ENCODE data around the gene KRT38. TPM values are rescaled to one million over a fixed set of nuclear protein-coding genes. Genes with fewer than 3 reads are reported as not detected.

KRT38 gene
- total RNA-seq, 1 donor: under 0.01 TPM

DNA sequence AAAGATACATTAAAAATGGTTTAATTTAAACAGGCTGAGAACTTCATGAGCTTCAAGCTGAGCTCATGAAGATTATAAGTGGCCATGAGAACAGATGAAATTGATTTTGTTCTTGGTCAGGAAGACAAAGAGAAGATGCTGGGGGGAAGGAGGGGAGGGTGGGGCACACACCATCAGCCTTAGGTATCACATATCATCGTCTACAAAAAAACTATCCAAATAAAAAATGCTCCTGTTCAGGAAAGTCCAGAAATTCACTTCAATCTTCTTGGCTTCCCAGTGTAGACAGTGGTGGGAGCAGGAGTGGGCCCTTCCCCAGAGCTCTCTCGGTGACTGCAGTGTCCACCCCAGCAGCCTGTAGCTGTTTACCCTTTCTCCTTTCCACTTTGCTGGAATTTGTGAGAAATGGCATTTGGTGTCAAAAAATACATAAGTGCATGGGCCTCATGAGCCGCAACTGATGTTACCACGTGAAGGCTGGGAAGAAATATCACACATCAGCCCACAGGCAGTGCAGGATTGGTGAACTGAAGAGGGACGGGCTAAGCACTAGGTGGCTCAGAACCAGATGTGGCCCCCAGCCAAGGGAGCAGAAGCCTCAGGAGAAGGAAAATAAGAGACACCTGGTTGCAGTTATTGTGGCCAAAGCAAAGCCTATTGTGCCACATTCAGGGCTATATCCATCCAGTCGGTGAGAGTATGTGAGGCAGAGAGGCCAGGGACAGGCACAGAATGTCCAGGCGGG, 22.5 kb downstream of the KRT38 start:
- Histone ChIP-seq H3K4me1 (ENCODE audit: insufficient read depth, low read length) (peaks cover 38% of the 10 kb centered on the region), H3K79me2 (ENCODE audit: insufficient read depth, low read length) (no peaks in the 10 kb centered on the region), H3K36me3 (ENCODE audit: insufficient read depth, low read length) (no peaks in the 10 kb centered on the region), H3K4me3 (ENCODE audit: insufficient read depth, low read length) (no peak overlapping the region), H3K4me2 (ENCODE audit: insufficient read depth, low read length) (no peak overlapping the region), H3K27me3 (ENCODE audit: insufficient read depth, low read length) (no peaks in the 10 kb centered on the region), H3K9me3 (ENCODE audit: low read depth, low read length) (no peaks in the 10 kb centered on the region), H2AFZ (ENCODE audit: low read length) (no peak overlapping the region), H3K27ac (ENCODE audit: low read depth, low read length) (no peak overlapping the region), H4K20me1 (ENCODE audit: insufficient read depth, low read length) (no peaks in the 10 kb centered on the region)
- TF ChIP-seq, protein P1, sequence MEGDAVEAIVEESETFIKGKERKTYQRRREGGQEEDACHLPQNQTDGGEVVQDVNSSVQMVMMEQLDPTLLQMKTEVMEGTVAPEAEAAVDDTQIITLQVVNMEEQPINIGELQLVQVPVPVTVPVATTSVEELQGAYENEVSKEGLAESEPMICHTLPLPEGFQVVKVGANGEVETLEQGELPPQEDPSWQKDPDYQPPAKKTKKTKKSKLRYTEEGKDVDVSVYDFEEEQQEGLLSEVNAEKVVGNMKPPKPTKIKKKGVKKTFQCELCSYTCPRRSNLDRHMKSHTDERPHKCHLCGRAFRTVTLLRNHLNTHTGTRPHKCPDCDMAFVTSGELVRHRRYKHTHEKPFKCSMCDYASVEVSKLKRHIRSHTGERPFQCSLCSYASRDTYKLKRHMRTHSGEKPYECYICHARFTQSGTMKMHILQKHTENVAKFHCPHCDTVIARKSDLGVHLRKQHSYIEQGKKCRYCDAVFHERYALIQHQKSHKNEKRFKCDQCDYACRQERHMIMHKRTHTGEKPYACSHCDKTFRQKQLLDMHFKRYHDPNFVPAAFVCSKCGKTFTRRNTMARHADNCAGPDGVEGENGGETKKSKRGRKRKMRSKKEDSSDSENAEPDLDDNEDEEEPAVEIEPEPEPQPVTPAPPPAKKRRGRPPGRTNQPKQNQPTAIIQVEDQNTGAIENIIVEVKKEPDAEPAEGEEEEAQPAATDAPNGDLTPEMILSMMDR (IDR thresholded peaks at IDR 0.05; ENCODE audit: extremely low read depth, low read depth, low read length): no peak
- no peak for DNase-seq (ENCODE audit: insufficient read length, low spot score, missing footprints)

DNA sequence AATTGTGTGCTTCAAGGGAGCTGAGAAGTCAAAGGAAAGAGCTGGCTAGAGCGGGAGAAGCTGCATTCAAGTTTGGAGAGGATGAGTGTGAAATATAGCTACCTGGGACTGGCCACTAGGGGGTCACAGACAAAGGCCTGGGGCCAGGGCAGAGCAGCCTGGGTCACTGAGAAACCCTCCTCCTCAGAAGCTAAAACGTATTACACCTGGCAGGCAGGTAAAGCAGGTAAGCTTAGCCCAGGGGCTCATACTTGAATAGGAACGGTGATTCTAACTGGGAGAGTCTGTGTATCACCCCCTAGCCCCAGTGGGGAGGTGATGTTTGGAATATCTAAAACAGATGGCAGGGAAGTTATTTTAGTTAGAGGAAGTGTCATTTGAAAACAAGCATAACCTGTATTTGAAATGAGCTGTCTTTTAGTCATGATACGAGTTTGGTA, 23.2 kb downstream of the KRT38 start:
- Histone ChIP-seq H3K27ac (ENCODE audit: low read depth, low read length) (no peak overlapping the region), H3K4me3 (ENCODE audit: insufficient read depth, low read length) (no peak overlapping the region), H2AFZ (ENCODE audit: low read length) (no peak overlapping the region), H3K4me2 (ENCODE audit: insufficient read depth, low read length) (no peak overlapping the region), H3K36me3 (ENCODE audit: insufficient read depth, low read length) (no peaks in the 10 kb centered on the region), H3K27me3 (ENCODE audit: insufficient read depth, low read length) (no peaks in the 10 kb centered on the region), H3K79me2 (ENCODE audit: insufficient read depth, low read length) (no peaks in the 10 kb centered on the region), H3K9me3 (ENCODE audit: low read depth, low read length) (no peaks in the 10 kb centered on the region), H3K4me1 (ENCODE audit: insufficient read depth, low read length) (peaks cover 38% of the 10 kb centered on the region), H4K20me1 (ENCODE audit: insufficient read depth, low read length) (no peaks in the 10 kb centered on the region)
- TF ChIP-seq, protein P1 (IDR thresholded peaks at IDR 0.05; ENCODE audit: extremely low read depth, low read depth, low read length): peak; percentile 32
- DNase-seq (ENCODE audit: insufficient read length, low spot score, missing footprints): no peak

DNA sequence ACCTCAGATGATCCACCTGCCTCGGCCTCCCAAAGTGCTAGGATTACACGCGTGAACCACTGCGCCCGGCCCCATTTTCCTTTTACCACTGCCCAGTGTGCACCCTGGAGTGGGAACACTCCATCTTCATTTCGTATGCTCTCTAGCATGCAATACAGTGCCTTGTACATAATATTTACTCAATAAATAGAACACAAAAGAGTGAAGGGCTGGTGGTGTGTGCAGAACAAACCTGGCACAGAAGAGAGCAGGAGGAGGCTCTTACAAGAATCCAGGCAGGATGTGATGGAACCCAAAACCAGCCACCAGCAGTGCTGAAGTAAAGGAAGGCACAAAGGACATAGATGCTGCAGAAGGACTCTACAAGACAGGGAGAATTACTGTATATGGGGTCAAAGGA, 23.7 kb downstream of the KRT38 start:
- H3K36me3 ChIP-seq (ENCODE audit: insufficient read depth, low read length): no peaks in the 10 kb centered on the region
- DNase-seq (ENCODE audit: insufficient read length, low spot score, missing footprints): no peak
- H3K79me2 ChIP-seq (ENCODE audit: insufficient read depth, low read length): no peaks in the 10 kb centered on the region
- H3K4me3 ChIP-seq (ENCODE audit: insufficient read depth, low read length): no peak overlapping the region
- TF ChIP-seq, protein P1 (IDR thresholded peaks at IDR 0.05; ENCODE audit: extremely low read depth, low read depth, low read length): no peak
- H3K27me3 ChIP-seq (ENCODE audit: insufficient read depth, low read length): no peaks in the 10 kb centered on the region
- H2AFZ ChIP-seq (ENCODE audit: low read length): no peak overlapping the region
- H3K27ac ChIP-seq (ENCODE audit: low read depth, low read length): no peak overlapping the region
- H3K9me3 ChIP-seq (ENCODE audit: low read depth, low read length): no peaks in the 10 kb centered on the region
- no peak overlapping the region for H3K4me2 ChIP-seq (ENCODE audit: insufficient read depth, low read length)
- peaks cover 38% of the 10 kb centered on the region for H3K4me1 ChIP-seq (ENCODE audit: insufficient read depth, low read length)
- H4K20me1 ChIP-seq (ENCODE audit: insufficient read depth, low read length): no peaks in the 10 kb centered on the region

DNA sequence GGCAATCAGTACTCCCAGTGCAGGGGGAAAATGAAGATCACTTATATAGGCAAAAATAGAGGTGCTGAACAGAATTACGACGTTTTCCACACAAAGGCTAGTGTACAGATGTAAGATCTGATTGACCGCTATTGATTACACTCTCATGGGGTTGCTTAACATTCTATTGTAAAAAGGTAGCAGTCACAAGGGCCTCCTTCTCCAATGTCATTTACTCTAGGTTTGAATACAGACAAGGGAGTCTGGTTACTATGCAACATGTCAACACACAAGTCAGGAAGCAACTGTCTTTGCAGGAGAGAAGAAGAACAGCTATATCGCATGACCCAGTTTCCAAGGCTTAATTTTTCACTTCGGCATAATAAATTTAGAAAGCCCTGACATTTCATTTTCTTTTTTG, 24.3 kb downstream of the KRT38 start:
- no peaks in the 10 kb centered on the region for H3K36me3 ChIP-seq (ENCODE audit: insufficient read depth, low read length)
- no peaks in the 10 kb centered on the region for H3K27me3 ChIP-seq (ENCODE audit: insufficient read depth, low read length)
- H3K4me2 ChIP-seq (ENCODE audit: insufficient read depth, low read length): no peak overlapping the region
- no peaks in the 10 kb centered on the region for H3K79me2 ChIP-seq (ENCODE audit: insufficient read depth, low read length)
- H3K27ac ChIP-seq (ENCODE audit: low read depth, low read length): peak overlapping the region; percentile 36
- no peaks in the 10 kb centered on the region for H4K20me1 ChIP-seq (ENCODE audit: insufficient read depth, low read length)
- H2AFZ ChIP-seq (ENCODE audit: low read length): no peak overlapping the region
- H3K4me1 ChIP-seq (ENCODE audit: insufficient read depth, low read length): peaks cover 38% of the 10 kb centered on the region
- H3K9me3 ChIP-seq (ENCODE audit: low read depth, low read length): no peaks in the 10 kb centered on the region
- TF ChIP-seq, protein P1 (IDR thresholded peaks at IDR 0.05; ENCODE audit: extremely low read depth, low read depth, low read length): no peak
- H3K4me3 ChIP-seq (ENCODE audit: insufficient read depth, low read length): no peak overlapping the region
- no peak for DNase-seq (ENCODE audit: insufficient read length, low spot score, missing footprints)
